Neural progenitor cell (in vitro differentiated cells): Measurements from ENCODE around the gene COPS3. TPM values are rescaled to one million over a fixed set of nuclear protein-coding genes. Genes with fewer than 3 reads are reported as not detected.
A peak's percentile ranks its signal among the peaks of the same experiment; 100 is the strongest.

Experiments used
- DNase-seq: peaks from one replicate; pipeline ENCODE4 v3.0.0-alpha.2; 2016; ENCODE audit warnings: low spot score
- H2AFZ ChIP-seq: fragments of 200-600 bp; sonication (generic); replicated peaks from 2 replicates; pipeline ENCODE4 v1.6.1; 2016; ENCODE audit warnings: antibody characterized with exemption
- H3F3A ChIP-seq: fragments of 200-600 bp; sonication (generic); 2 replicates; pipeline ENCODE4 v1.6.1; 2016; ENCODE audit warnings: antibody characterized with exemption, low read depth
- H3K27ac ChIP-seq: fragments of 200-600 bp; sonication (generic); 2 replicates; pipeline ENCODE4 v1.5.1; 2016; ENCODE audit warnings: mild to moderate bottlenecking
- H3K27me3 ChIP-seq: fragments of 200-600 bp; sonication (generic); 2 replicates; pipeline ENCODE4 v1.6.1; 2016; ENCODE audit warnings: mild to moderate bottlenecking, moderate library complexity
- H3K36me3 ChIP-seq: fragments of 200-600 bp; sonication (generic); 2 replicates; pipeline ENCODE4 v1.5.1; 2016
- H3K4me1 ChIP-seq: fragments of 200-600 bp; sonication (generic); 2 replicates; pipeline ENCODE4 v1.6.1; 2016; ENCODE audit warnings: mixed run types
- H3K4me2 ChIP-seq: fragments of 200-600 bp; sonication (generic); 2 replicates; pipeline ENCODE4 v1.6.1; 2016
- H3K4me3 ChIP-seq: fragments of 200-600 bp; sonication (generic); 2 replicates; pipeline ENCODE4 v1.5.1; 2016
- H3K79me2 ChIP-seq: fragments of 200-600 bp; sonication (generic); 2 replicates; pipeline ENCODE4 v1.6.1; 2016; ENCODE audit warnings: low read depth
- H3K9ac ChIP-seq: fragments of 200-600 bp; sonication (generic); 2 replicates; pipeline ENCODE4 v1.6.1; 2016
- H3K9me3 ChIP-seq: fragments of 200-600 bp; sonication (generic); 2 replicates; pipeline ENCODE4 v1.5.1; 2016; ENCODE audit warnings: low read depth
- H4K20me1 ChIP-seq: fragments of 200-600 bp; sonication (generic); 2 replicates; pipeline ENCODE4 v1.6.1; 2016; ENCODE audit warnings: low read depth
- H3K27ac Mint-ChIP-seq: 3 replicates; pipeline ENCODE4 v1.8.0; 2021; ENCODE audit warnings: mixed read lengths
- H3K27me3 Mint-ChIP-seq: 2 replicates; pipeline ENCODE4 v1.8.0; 2022; ENCODE audit warnings: low read depth, mild to moderate bottlenecking, inconsistent platforms, moderate library complexity, mixed read lengths; ENCODE audit not compliant: insufficient read depth
- H3K36me3 Mint-ChIP-seq: 3 replicates; pipeline ENCODE4 v1.8.0; 2021; ENCODE audit warnings: mixed read lengths
- H3K4me1 Mint-ChIP-seq: 3 replicates; pipeline ENCODE4 v1.8.0; 2021; ENCODE audit warnings: mixed read lengths
- H3K4me3 Mint-ChIP-seq: 3 replicates; pipeline ENCODE4 v1.8.0; 2021; ENCODE audit warnings: mild to moderate bottlenecking, moderate library complexity, mixed read lengths
- H3K9me3 Mint-ChIP-seq: 3 replicates; pipeline ENCODE4 v1.8.0; 2020; ENCODE audit warnings: mixed read lengths
- CTCF ChIP-seq: fragments of 200-600 bp; sonication (generic); IDR thresholded peaks from 2 replicates; pipeline ENCODE4 v1.5.1; 2017; ENCODE audit warnings: antibody characterized with exemption, mild to moderate bottlenecking
- EZH2 ChIP-seq: fragments of 200-600 bp; sonication (generic); IDR thresholded peaks from 2 replicates; pipeline ENCODE4 v1.6.1; 2017; ENCODE audit warnings: antibody characterized with exemption, mild to moderate bottlenecking, moderate library complexity
- EZH2phosphoT487 ChIP-seq: fragments of 200-600 bp; sonication (generic); IDR thresholded peaks from 2 replicates; pipeline ENCODE4 v1.6.1; 2017; ENCODE audit warnings: antibody characterized with exemption
- total RNA-seq: library from RNA; depleted of rRNA; stranded (reverse); fragments of >200 nt; gene quantifications from 2 replicates; pipeline ENCODE4 v1.2.3, GENCODE V29; 2015; ENCODE audit warnings: low replicate concordance

Gene COPS3
- total RNA-seq, 1 donor from 2014 or later: 113 TPM

DNA sequence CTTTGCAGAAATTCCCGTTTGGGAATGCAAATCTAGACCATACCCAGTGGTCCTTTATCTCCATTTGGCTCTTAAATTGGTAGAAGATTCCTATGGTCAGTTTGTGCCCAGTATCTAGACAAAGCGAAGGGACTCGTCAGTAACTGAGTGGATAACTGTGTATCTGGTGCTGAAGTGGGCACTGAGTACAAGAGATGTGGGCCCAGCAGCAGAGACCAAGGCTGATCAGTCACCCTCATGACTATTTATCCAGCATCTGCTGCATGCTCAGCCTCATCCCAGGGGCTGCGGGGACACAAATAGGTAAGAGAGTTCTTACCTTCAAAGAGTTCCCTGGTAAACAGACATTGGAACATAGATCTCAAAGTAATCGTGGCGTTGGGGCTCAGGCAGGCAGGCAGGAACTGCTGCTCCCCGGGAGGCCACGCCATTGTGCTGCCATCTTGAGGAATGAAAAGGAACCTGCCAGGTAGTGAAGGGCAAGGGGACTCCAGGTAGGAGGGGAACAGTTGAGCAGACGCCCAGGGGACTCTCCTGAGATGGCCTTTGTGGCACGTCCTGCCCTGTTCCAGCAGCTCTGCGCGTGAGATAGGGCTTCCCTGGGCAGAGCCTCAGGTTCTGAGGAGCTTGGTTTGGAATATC, 32.4 kb upstream of the COPS3 start:
- TF ChIP-seq EZH2phosphoT487 (no peak), EZH2 (no peak), CTCF (peak; percentile 42)
- H3K4me3 ChIP-seq: no peak overlapping the region
- no peaks in the 10 kb centered on the region for H3K27me3 Mint-ChIP-seq
- no peak overlapping the region for H3K27ac ChIP-seq
- peaks cover 21% of the 10 kb centered on the region for H3K36me3 Mint-ChIP-seq
- no peak overlapping the region for H3K4me2 ChIP-seq
- H3K36me3 ChIP-seq: no peaks in the 10 kb centered on the region
- peak; percentile 50 for DNase-seq
- H3K4me3 Mint-ChIP-seq: no peak overlapping the region
- H3K27me3 ChIP-seq: no peaks in the 10 kb centered on the region
- H3K27ac Mint-ChIP-seq: peak overlapping the region; percentile 44
- peaks cover 8% of the 10 kb centered on the region for H3F3A ChIP-seq
- H3K9me3 Mint-ChIP-seq: peaks cover 3% of the 10 kb centered on the region
- no peaks in the 10 kb centered on the region for H3K9me3 ChIP-seq
- peaks cover 3% of the 10 kb centered on the region for H3K4me1 Mint-ChIP-seq
- H3K9ac ChIP-seq: no peak overlapping the region
- no peaks in the 10 kb centered on the region for H3K79me2 ChIP-seq
- H2AFZ ChIP-seq: no peak overlapping the region
- no peaks in the 10 kb centered on the region for H3K4me1 ChIP-seq
- no peaks in the 10 kb centered on the region for H4K20me1 ChIP-seq

DNA sequence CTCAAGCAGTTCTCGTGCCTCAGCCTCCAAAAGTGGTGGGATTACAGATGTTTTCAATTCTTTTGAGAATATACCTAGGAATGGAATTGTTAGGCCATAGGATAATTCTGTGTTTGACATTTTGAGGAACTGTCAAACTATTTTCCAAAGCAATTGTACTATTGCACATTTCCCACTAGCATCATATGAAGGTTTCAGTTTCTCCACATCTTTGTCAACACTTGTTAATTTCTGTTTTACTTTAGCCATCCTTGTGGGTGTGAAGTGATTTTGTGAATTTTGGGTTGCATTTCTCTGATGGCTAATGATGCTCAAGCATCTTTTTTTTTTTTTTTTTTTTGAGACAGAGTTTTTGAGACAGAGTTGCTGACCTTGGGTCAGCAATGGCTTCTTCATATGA, 28.3 kb upstream of the COPS3 start:
- Histone ChIP-seq H4K20me1 (no peaks in the 10 kb centered on the region), H3K9ac (no peak overlapping the region), H3K36me3 (no peaks in the 10 kb centered on the region), H3K4me1 (no peaks in the 10 kb centered on the region), H3K27ac (no peak overlapping the region), H3K27me3 (peaks cover 11% of the 10 kb centered on the region), H3F3A (peaks cover 7% of the 10 kb centered on the region), H3K4me2 (no peak overlapping the region), H2AFZ (no peak overlapping the region), H3K4me3 (no peak overlapping the region), H3K79me2 (no peaks in the 10 kb centered on the region), H3K9me3 (no peaks in the 10 kb centered on the region)
- TF ChIP-seq EZH2 (no peak), CTCF (no peak), EZH2phosphoT487 (no peak)
- DNase-seq: no peak
- H3K27me3 Mint-ChIP-seq: peaks cover 5% of the 10 kb centered on the region
- H3K4me1 Mint-ChIP-seq: peaks cover 9% of the 10 kb centered on the region
- H3K9me3 Mint-ChIP-seq: peaks cover 3% of the 10 kb centered on the region
- no peak overlapping the region for H3K4me3 Mint-ChIP-seq
- peaks cover 23% of the 10 kb centered on the region for H3K36me3 Mint-ChIP-seq
- H3K27ac Mint-ChIP-seq: no peak overlapping the region

GRCh38 chr17:17305281-17305801, 24.3 kb upstream of the COPS3 start:
- no peak for DNase-seq
- no peaks in the 10 kb centered on the region for H3K9me3 Mint-ChIP-seq
- no peak for TF ChIP-seq CTCF
- no peak for TF ChIP-seq EZH2
- no peak for TF ChIP-seq EZH2phosphoT487
- Histone ChIP-seq H3K27ac (no peak overlapping the region), H3K9ac (no peak overlapping the region), H3F3A (peaks cover 32% of the 10 kb centered on the region), H3K4me1 (no peaks in the 10 kb centered on the region), H3K9me3 (no peaks in the 10 kb centered on the region), H2AFZ (no peak overlapping the region), H3K36me3 (no peaks in the 10 kb centered on the region), H4K20me1 (no peaks in the 10 kb centered on the region), H3K79me2 (no peaks in the 10 kb centered on the region), H3K27me3 (peaks cover 20% of the 10 kb centered on the region), H3K4me3 (no peak overlapping the region), H3K4me2 (no peak overlapping the region)
- peaks cover 18% of the 10 kb centered on the region for H3K4me1 Mint-ChIP-seq
- peaks cover 15% of the 10 kb centered on the region for H3K27me3 Mint-ChIP-seq
- H3K36me3 Mint-ChIP-seq: peaks cover 14% of the 10 kb centered on the region
- peak overlapping the region; percentile 43 for H3K4me3 Mint-ChIP-seq
- no peak overlapping the region for H3K27ac Mint-ChIP-seq
